Esophagus mucosa (tissue), 1 donor: ENCODE data around the gene CHST9. TPM values are rescaled to one million over a fixed set of nuclear protein-coding genes. Genes with fewer than 3 reads are reported as not detected.
A peak's percentile ranks its signal among the peaks of the same experiment; 100 is the strongest.

Experiments
- ATAC-seq: fragments of 200-7000 bp; cut with Tn5 transposase; one replicate; pipeline ENCODE4 v1.9.1; 2020
- total RNA-seq: library from RNA; stranded (reverse); gene quantifications from one replicate; pipeline ENCODE4 v1.2.4, GENCODE V29; 2023
- donor health status: DM: yes; HTN: yes; CAD: no.

Gene CHST9
- total RNA-seq, 1 donor from 2014 or later: 0.56 TPM

DNA sequence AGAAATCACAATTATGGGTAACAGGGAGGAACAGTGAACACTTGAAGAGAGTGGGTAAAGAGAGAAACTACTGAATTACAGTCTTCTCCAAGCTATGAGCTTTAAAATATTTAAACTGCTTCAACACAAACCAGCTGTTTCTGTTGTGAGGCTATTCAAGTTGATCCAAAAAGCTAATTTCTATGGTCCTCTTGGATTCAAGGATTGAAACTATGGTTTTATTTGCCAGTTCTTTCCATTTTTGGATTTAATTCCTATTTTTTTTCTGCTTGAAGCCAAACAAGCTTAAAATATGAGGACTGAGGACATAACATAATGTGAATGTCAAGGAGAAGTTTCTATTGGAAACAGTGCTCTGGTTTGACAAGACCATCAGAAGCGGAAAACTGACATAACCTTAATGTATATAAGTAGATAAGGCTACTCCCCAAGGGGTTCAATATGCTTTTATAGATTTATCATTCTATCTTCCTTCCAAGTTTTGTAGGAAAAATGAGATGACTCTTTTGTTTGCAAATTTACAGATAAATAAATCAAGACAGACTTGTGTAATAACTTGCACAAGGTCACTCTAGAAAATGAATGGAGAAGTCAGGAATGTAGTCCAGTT, 258.9 kb downstream of the CHST9 start:
- no peak for ATAC-seq

DNA sequence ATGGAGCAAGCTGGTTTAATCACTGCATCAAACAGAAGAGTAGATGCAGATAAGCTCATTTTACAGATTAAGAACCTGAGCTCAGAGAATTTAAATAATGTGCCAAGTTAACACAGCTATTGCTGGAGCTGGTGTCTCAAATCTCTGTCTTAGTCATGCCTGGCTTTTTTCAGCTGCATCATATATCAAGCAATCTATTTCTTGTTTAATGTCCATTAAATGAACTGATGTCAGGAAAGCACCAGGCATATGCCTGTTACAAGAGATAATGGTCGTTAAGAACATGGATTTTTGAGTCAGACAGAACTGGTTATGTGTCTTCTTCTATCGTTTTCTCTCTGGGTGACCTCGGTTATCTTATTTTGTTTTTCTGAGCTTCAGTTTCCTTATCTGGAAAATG, 259.8 kb downstream of the CHST9 start:
- no peak for ATAC-seq

DNA sequence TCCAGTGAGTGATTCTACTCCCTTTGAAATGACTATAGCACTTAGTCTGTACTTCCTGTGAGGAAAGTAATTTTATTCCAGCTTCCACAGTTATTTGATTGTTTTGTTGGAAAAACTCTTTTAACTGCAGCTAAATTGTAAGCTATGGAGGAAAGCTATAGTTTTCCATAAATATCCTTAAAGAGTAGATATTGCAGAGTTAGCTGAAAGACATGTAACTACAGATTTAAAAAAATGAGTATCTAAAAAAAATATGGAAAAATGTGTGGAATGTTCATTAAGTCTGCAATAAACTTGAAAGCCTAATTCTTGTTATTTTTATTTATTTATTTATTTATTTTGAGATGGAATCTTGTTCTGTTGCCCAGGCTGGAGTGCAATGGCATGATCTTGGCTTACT, 262.8 kb downstream of the CHST9 start:
- ATAC-seq: no peak

DNA sequence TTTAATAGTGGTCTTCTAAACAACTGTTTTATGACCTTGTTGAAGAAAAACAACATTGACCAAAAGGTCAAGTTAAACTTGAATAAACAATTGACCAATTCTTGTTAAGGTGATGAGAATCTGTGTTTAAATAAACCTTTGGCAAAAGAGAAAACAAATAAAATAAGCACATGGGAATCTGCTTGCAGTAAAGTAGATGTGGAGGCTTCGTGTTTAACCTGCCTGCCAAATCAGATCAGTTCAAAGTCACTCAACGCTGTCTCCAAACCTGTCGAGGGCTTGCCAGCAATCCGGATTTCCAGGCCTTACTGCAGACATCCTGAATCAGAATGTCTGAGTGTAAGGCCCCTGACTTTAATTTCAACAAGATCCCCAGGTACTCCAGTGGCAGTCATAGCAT, 264.5 kb downstream of the CHST9 start:
- no peak for ATAC-seq

DNA sequence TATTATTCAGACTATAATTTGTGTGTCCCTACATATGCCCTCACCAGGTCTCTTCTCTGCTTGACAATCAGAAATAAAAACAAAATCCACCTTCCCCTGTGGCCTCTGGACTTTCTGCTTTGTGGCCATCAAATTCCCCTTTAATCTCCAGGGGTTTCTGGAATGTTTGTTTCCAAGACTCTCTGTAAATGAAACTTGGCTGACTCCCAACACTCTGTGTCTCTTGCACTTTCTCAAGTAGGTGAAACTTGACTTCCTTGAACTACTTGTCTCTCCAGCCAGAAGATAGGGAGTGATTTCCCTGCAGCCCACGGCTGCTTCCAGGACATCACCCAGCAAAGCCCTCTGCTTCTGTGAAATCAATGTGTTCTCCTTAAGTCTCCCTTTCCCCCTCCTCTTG, 265.5 kb downstream of the CHST9 start:
- ATAC-seq: no peak

DNA sequence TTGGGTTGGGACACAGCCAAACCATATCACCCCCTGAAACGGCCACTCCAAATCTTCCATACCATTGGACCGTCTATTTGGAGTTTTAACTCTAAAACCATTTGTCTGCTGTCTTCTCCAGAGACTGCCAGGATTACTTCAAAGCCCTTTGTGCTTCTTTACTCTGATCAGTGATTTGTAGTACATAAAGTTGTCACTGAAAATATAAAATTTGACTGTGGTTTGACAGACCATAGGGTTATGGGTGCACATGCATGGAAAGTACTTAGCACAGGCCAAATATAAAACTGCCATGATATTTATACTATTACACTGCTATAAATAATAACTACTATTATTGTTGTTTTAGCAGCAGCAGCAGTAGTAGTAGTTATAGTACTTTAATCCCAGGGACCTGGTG, 265.9 kb downstream of the CHST9 start:
- no peak for ATAC-seq

DNA sequence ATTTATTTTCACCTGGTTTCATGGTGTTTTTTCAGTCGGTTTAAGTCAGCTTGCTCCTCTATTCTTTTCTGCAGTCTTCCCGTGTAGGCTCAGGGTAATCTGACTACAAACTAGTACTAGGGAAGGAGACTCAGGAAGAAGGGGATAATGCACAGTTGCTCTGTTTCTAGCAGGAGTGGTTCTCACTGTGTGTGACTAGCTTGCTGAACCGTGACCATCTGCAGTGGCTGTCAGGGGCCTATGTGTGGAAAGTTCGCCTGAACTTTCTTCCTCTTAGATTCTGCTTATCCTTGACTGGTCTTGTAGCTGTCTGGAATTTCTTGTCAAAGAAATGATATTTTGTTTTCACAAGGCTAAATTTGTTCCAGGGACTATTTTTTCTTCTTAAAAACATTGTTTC, 273.3 kb downstream of the CHST9 start:
- ATAC-seq: no peak

DNA sequence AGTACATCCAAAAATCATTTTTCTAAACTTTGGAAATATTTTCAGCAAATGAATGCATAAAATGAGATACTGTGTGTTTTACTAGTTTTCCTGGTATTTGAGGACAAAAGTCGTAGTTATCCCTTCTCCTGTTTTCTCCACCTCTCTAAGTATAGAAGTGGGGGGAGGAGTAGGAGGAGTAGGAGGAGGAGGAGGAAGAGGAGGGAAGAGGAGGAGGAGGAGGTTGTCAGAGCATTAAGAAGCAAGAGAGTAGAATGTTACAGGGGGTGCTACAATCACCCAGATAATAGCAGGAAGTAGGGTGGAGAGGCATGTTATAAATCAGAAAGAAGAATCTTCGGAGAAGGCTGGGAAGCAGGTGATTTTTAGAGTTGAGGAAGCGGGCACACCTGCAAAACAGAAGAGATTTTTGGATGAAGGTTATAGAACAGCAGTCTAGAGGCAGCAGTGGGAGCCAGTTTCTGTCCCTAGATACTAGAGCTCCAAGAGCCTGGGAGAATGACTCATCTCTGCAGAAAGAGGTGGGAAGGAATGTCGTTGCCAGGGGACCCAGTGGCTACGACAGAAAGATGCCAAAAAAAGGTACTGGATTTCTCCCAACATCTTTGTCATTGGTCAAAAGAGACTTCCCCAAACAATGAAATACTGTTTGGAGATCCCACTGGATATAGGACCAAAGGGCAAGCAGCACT, 275.4 kb downstream of the CHST9 start:
- no peak for ATAC-seq

DNA sequence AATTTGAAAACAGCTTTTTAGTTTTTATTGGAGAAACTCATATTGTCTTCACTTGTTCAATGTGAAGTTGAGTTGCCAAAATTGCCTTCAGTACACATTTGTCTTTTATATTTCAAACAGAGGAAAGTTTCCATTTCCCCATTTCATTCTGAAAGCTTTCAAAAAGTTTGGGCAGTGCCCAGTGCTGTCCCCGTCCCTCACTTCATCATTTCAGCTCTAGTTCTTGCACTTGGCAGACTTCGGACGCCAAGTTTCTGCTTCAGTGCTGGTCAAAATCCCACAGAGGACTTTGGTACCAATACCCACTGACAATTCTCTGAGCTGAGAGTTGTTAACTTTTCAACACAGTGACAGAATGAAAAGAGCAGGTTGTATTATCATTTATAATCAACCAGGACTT, 276.2 kb downstream of the CHST9 start:
- no peak for ATAC-seq

DNA sequence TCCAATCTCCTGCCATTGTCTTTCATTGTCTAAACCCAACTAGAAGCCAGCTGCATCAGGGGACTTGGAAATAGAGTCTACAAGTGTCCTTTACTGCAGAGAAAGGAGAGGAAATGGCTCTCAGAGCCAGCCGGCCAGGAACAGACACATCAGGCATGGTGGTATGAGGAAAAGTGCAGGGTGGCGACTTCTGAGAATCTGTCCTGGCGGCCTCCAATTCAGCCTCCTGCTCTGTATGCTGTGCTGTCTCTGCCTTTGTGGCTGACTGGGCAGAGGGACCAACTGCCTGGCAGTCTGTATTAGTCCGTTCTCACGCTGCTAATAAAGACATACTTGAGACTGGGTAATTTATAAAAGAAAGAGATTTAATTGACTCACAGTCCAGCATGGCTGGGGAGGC, 282.8 kb downstream of the CHST9 start:
- ATAC-seq: no peak

DNA sequence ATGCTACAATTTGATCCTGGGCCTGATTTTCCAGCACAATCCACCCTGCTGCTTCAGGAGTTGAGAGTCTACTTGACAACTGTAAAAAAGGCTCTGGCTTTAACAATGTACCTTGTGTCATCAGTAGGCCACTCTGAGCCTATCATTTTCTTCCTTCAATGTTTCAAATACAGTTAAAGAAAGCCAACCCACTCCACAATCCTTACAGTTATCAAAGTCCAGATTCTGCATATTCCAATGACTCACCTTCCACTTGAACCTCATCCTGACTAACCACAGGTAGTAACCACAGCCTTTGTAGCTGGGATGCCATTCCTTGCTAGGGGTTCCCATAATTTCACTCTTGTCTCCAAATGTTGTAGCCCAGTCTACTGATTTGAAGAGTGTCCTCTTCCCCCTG, 284.1 kb downstream of the CHST9 start:
- no peak for ATAC-seq

DNA sequence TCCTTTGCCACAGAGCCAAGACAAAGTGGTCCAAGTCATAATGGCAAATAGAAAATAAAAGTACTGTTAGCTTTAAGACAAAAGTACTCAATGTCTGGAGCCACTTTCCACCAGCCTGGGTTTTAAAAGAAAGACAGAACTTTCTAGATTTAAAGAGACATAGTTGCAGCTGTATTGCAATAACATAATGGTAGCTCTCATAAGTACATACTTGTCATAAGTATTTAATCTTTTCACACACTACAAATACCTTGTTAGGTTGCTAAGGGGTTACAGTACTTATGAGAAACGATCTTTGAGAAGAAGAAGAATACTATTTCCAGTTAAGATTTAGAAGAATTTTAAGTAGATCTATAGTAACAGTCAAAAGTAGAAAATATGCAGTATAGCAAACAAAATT, 290.7 kb downstream of the CHST9 start:
- ATAC-seq: no peak

DNA sequence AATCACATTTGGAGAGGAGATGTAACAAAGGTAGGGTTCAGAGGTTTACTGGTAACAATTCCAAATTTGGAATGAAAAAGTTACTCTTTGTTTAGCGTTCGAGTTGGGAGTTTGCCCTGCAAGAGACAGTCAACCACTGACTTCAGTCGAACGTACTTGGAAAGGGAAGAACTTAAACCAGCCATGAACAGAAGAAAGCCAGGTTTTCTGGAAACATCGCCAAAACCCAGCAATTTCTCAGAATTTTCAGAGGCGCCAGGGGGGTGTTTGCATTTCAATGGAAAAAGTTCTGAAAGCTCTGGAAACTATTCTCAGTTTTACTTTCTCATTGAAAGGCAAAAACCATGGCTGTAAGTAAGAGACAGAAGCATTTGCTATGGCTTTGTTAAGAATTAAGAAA, 291.1 kb downstream of the CHST9 start:
- ATAC-seq: no peak

DNA sequence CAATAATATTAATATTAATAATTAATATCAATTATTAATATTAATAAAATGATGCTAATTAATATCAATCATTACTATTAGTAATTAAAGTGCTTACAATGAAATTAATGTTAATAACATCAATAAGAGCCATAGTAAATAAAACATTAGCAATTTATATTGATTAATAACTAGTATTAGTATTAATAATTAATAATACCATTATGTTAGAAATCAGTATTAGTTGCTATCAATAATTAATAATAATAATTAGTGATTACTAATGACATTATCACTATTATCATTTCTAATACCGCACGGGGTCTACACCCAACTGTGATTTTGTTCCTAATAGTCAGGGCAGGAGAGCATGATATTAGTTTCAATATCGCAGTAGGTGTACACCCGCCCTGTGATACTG, 296.8 kb downstream of the CHST9 start:
- ATAC-seq: no peak

DNA sequence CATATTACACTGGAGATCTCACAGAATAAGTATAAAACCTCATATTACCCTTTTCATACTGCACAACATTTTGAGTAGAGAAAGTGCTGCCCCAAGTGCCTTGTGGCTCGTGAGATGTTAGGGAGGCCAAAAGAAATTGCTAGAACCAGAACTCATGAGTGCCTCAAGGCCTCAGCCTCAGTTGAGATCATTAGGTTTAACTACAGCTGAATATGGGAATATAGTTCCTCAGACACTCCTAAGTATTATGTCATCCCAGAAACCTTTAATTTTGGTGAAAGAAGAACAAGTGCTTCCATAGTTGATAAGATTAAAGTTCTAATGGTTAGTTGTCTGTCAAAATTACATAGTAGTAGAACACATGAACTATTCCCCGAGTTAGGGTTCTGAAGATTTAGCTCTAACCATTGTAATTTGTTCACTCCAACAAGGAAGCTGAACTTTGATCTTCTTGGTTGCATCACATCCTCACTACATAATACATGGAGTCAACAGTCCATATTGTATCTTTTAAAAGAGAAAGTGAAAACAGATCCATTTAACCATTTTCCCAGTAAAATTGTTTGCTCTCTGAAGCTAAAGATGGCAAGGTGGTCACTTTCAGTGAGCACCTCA, 310.0 kb downstream of the CHST9 start:
- no peak for ATAC-seq

DNA sequence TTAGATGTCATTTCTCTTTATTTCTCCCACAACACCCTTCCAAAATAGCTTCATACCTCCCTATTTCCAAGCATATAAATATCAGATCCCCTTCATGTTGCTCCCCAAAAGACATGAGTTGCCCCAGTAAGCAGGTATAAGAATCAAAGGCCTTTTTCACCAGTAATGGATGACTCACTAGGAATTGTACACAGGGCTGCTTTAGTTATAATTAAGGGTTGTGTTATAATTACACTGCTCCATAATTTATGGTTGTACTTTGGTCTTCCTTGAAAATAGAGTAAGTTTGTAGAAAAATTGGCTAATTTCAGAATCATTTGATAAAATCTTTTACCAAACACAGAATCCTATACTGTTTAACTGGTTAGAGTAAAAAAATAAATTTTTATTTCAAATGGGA, 310.8 kb downstream of the CHST9 start:
- no peak for ATAC-seq

DNA sequence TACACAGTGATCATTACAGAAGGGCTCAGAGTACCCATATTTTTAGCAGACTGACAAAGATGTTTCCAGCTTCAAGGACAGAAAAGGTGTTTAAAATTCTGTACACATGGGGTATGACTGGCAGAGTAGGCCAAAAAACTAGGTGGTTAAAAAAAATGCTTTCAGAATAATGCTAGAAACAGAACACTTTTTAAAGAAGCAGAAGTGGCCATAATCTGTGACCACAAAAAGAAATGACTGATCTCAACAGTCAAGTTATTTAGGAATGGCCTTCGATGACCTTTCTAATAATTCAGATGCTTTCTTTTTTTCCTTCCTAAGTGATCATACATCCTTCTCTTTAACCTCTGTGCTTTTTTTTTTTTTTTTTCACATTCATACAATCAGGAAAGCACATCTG, 315.5 kb downstream of the CHST9 start:
- ATAC-seq: no peak

DNA sequence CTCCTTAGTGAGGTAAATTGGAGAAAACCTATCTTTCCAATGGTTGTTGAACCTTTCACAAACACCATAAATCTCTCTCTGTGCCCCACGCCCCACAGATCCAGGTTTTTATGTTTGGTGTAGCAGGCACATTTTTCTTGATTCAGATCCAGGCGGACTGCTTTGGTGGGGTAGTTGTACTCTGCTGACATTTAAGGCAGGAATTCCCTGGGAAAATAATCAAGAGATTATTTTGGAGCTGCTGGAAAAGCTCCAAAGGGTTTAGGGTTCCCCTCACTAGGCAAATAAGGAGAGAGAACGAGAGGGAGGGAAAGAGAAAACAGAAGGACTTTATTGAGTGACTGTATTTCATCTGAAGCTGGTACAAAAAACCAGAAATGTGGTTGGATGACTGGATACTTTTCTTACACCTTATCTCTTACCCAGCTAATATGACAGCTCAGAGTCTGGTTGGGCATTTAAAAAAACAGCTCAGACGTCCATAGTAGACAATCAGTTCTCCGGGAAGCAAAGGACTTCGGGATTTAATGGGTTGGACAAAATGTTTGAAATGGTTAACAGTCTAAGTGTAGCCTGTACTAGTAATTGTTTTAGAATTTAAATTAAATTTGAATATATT, 316.0 kb downstream of the CHST9 start:
- ATAC-seq: no peak

DNA sequence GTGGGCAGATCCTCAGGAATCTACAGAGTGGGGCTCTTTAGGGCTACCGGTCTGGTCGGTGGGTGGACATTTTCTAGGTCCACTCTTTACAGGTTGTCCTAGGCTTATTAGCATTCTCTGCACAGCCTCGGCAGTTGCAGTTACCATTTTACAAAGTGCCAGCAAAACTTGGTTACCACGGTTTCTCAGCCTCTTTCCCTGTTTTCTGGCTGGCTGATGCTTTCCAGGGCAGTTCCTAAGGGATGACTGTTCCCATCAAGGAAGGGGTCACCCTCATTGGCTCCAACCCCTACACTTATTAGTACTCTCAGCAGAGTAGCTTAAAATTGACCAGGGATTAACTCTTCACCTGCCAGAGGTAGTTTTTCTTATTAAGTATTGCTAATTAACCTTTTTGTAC, 317.6 kb downstream of the CHST9 start:
- no peak for ATAC-seq

DNA sequence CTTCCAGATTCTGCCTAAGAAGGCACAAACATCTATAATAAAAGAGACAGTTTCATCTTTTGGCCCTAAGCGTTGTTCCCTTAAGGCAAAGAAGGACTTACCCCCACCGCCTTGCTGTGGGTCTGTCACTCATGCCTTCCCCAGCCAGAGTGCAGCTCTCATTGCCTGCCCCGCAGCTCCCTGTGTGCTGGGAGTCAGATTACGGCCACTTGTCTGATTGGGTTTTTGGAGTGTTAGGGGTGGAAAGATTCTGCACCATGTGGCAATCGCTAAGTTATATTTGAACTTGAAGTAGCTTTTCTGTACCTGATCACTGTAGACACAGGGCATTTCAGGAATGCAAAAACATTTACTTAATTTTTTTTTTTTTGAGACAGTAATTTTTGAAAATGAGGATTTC, 319.6 kb downstream of the CHST9 start, which contains the start of gene AQP4:
Gene AQP4 (minus strand): TSS at position 151 of the 400 bp plus-strand sequence. CDS start 18 bp downstream, at position 133.
- no peak for ATAC-seq

DNA sequence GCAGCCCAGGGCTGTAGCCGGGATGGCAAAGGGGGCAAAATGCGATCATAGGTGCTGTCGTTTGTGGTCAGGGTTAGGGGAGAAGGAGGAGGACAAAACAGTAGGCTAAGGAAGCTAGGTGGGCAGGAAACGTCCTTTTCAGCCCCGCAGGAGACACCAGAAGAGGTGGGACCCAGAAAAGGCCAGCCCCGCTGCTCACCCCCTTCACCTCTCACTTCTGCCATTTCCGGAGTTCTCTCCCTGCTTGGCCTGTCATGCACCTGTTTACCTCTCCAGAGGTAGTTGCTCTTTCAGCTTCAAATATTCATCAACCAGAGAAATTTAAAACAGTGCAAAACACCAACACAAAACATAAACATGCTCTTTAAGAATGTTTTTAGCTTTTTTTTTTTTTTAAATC, 320.4 kb downstream of the CHST9 start:
- ATAC-seq: no peak

DNA sequence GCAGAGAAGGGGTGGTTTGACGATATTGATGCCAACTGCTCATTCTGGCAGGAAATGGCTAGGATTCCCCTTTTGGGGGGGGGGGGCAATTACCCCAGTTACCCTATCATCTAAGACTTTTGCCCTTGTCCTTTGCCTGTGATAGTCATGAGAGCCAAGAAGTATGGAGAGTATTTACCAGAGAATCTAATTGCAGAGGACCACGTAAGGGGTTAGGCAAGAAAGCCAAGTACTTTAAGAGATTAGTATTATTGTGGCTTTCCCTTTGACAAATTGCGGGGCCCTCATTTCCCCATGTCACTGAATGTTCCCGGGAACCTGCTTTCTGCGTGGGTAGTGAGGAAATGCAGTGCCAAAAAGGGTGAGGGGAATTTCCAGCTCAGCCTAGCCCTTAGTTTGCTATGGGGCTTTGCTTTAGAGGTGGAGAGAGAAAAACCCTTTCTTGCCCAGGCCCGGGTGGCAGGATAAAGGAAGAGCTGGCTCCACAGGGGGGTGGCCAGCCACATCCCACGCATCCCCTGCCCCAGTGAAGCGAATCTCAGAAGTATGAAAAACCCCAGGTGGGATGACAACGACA, 321.1 kb downstream of the CHST9 start:
- no peak for ATAC-seq

DNA sequence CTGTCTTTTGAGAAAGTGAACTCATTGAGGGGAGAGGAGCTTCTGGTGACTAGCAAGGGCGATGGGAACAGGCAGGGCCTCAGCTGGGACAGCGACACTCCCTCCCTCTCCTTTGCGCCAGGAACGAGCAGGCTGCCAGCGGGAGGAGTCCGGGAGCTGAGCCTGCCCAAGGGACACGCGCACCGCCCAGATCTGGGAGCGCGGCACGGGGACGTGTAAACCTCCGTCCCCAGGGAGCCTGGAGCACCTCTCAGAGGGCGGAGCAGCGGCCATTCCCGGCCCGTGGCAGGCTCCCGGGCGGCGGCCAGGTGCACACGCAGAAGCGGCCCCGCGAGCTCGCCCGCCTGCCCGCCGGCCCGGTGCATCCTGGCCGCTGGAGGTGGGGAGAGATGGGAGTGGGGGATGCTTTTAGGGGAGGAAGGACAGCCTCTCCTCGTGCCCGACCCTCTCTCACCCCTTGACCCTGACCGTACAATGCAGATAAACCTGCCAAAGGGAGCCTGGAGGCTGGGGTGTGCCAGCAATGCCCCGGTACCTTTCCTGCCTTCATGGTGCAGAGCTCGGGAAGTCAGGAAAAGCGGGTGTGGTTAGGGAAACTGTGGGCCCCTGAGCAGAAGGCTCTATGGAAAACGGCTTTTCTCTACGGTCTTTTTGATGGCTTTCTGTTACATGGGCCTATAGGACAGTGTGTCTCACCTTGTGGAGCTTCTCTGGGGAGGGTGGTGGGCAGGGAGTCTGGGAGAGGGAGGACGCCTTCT, 321.8 kb downstream of the CHST9 start:
- peak; percentile 80 for ATAC-seq
